ENCODE data around the gene CBX8.

CBX8 gene

GRCh38 chr17:79791735-79792161, 5.1 kb downstream of the CBX8 start:
- DNase-seq = no peak

DNA sequence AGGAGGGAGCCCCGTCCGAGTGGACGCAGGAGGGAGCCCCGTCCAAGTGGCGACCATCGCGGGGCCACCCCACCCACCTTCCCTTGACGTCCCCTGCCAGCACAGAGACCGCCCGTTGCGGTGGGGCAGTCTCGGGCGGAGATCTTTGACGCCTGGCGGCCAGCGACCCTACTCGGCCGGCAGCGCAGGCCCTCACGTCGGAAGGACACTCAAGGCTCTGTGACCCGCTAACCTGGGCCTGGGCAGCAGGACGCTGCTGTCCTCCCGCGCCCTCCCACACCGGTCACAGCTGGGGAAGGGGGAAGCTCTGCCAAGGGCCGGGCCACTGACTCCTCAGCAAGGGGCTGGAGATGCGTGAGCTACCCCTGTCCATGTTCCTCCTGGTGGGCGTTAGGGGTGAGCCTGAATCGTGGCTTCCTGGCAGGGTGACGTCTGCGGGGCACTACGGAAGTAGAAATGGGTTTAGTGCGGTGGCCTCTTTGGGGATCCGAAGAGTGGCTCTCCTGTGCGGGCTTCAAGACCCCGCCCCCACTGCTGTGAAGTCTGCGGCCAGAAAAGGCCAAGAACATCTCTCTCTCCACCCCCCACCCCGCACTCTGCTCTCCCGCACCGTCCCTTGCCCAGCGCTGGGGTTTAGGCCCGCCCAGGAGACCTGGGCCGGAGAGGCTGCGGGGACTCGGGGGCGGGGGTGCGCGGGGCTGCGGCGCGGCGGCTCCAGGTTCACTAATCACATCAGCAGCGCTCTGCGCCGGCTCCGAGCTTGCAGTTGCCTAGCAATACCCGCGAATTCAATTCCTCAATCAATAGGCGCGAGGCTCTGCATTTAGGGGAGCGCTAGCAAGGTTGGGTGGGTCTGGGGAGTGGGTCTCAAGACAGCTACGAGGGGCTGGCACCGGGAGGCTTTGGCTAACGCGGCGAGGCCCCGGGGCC, 5.8 kb downstream of the CBX8 start:
- no peak for DNase-seq

DNA sequence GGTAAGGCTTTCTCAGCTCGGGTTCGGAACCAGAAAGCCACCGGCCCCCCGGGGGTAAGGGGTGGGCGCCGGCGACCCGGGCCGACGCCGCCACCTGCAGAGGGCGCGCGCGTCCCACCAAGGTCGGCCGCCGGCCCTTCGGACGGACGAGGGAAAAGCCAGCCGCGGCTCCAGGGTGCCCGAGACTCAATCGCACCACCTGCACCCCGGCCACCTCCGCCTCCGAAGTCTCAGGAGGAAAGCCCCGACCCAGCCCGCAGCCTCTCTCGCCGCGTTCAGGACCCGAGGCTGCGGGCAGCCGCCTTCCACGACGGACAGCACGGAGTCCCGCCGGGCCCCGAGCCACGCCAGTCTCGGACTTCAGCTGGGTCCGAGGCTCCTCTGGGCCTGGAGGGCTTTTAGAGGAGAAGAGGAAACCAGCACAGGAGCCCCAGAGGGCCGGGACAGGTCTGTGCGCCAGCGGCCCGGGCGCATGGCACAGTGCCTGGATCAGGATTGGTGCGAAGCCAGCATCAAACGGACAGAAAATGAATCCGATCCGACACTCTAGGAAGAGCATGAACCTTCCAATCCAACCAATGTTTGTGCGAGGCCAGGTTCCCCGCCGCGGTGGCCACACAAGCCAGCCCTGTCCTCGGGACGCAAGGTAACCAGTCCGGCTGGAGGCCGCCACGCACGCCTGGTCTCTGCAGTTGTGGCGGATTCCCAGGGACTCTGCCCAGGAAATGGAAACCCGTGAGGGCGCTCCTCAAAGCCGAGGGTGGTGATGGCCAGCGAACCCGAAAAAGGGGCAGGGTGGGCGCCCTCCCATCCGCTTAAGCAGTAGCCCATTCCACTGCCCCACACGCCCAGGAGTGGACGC, 6.7 kb downstream of the CBX8 start:
- peak; percentile 17 for DNase-seq

GRCh38 chr17:79788989-79789942, 7.6 kb downstream of the CBX8 start:
- DNase-seq = no peak

DNA sequence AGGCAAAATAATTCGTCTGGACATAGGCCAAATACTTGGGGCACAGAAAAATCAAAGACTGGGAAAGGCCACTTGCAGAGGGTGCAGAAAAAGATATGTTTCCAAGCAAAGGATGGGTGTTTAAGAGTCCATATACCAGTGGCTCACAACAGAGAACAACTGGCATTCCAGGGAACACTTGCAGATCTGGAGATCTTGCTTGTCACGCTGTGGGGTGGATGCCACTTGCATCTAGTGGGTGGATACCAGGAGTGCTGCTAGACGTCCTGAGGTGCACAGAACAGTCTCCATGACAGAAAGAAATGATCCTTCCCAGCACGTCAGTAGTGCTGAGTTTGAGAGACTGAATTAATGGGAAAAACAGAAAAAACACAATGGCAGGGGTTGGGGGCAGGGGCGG, 8.4 kb downstream of the CBX8 start:
- DNase-seq = no peak

DNA sequence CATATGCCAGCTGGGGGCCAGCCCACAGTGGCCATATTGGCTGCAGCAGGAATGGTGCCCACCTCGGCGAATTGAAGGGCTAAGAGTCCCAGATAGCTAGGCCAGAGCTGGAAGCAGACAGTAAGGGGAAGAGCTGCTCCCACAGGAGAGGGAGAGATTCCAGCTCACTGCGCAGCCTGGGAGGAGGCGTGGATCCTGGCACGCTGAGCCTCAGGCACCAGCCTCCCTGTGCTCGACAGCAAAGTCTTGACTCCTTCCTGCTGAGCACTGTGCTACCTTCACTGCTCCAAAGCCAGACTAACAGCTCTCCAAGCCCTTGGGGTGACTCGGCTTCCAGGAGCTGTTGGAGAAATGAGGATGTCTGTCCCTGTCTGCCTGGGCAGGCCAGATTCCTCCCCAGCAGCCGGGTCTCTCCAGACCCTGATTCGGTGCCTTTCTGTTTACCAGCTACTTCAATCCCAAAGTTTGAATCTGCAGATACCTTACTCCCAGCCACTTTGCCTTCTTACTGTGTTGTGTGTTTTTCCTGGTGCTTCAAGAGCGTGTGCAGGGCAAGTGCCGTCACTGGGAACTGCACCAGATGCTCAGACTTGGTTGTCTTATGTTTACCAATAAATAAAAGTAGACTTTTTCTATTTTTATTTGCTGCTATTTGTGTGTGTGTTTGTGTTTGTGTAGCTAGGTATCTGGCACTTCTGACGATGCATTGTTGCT, 9.8 kb downstream of the CBX8 start:
- no peak for DNase-seq

DNA sequence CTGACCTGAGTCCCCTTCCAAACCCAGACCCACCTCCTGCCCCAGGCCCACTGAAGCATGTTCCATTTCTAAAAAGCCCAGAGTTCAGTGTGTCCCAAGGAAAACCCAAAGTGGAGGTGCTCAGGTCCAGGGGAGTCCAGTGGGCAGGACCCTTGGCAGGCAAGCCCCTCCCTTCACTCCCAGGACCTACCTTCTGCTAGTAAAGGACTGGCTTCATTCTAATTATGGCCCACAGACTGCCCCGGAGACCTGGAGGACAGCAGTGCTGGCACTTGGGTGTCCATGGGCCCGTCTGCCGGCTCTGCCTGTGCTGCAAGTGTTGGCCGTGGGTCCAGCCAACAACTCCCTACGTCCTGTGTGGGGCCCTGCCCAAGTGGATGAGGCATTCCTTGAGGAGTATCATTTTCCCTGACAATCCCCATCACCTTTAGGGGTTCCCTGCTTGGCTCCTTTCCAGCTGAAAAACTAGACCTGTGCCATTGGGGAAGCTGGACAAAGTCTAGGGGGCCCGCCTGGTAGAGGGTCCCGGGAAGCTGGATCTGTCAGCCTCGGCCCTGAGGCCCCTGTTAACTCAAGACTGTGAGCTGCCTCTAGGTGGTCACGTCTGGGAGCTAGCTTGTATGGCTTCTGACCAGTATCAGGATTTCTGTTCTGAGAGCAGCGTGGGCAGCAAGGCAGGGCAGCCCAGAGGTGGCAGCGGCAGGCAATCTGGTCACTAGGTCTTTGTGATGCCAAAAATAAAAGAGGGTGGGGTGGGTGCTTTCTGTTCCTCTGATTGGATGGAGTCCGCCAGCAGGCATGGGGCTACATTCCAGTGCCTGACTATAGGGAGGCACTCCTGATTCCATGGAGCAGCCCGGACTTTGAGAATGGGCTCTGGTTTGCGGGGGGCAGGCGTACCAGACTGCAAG, 10.7 kb downstream of the CBX8 start:
- DNase-seq = no peak

DNA sequence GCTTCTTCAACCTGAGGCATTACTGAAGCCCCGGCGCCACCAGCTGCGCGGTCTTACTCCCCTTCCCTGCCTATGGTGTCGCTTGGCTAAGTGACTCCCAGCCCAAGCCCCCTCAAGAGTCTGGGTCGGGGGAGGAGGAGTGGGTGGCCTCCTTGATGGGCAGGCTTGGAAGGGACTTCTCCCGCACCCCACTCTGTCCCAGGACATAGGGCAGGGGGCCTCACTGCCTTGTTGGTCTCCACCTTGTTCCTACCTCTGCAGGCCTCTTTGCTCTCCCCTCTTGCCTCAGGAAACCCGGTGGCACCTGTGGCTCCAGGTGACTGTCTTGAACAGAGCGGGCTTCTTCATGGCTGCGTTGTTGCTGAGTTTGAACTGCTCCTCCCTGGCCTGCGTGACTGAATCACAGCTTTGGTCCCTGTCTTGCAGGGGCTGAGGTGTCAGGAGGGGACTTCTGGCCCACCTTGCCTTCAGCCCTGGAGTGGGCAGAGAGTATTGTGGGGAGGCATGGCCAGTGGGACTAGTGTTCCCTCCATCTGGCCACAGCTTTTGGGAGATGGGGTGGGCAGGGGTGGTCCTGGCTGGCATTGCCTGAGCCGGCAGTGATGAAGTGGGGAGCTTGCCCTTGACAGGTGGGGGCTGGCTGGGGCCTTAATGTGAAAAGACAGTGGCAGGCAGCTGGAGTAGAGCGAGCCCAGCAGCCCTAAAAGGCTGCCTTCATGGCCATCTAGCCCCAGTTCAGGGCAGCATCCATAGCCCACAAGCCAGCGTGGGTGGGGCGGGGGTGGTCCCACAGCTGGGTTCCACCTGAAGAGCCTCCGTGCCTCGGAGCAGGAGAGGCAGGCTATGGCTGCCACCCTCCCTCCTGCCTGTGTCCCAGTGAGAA, 11.6 kb downstream of the CBX8 start:
- no peak for DNase-seq

DNA sequence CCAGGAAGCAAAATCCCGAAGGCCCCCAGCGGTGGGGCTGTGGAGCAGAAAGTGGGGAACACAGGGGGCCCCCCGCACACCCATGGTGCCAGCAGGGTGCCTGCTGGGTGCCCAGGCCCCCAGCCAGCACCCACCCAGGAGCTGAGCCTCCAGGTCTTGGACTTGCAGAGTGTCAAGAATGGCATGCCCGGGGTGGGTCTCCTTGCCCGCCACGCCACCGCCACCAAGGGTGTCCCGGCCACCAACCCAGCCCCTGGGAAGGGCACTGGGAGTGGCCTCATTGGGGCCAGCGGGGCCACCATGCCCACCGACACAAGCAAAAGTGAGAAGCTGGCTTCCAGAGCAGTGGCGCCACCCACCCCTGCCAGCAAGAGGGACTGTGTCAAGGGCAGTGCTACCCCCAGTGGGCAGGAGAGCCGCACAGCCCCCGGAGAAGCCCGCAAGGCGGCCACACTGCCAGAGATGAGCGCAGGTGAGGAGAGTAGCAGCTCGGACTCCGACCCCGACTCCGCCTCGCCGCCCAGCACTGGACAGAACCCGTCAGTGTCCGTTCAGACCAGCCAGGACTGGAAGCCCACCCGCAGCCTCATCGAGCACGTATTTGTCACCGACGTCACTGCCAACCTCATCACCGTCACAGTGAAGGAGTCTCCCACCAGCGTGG, 12.4 kb downstream of the CBX8 start:
- DNase-seq = no peak

DNA sequence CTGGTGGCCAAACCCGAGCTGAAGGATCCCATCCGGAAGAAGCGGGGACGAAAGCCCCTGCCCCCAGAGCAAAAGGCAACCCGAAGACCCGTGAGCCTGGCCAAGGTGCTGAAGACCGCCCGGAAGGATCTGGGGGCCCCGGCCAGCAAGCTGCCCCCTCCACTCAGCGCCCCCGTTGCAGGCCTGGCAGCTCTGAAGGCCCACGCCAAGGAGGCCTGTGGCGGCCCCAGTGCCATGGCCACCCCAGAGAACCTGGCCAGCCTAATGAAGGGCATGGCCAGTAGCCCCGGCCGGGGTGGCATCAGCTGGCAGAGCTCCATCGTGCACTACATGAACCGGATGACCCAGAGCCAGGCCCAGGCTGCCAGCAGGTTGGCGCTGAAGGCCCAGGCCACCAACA, 13.0 kb downstream of the CBX8 start:
- DNase-seq = no peak

DNA sequence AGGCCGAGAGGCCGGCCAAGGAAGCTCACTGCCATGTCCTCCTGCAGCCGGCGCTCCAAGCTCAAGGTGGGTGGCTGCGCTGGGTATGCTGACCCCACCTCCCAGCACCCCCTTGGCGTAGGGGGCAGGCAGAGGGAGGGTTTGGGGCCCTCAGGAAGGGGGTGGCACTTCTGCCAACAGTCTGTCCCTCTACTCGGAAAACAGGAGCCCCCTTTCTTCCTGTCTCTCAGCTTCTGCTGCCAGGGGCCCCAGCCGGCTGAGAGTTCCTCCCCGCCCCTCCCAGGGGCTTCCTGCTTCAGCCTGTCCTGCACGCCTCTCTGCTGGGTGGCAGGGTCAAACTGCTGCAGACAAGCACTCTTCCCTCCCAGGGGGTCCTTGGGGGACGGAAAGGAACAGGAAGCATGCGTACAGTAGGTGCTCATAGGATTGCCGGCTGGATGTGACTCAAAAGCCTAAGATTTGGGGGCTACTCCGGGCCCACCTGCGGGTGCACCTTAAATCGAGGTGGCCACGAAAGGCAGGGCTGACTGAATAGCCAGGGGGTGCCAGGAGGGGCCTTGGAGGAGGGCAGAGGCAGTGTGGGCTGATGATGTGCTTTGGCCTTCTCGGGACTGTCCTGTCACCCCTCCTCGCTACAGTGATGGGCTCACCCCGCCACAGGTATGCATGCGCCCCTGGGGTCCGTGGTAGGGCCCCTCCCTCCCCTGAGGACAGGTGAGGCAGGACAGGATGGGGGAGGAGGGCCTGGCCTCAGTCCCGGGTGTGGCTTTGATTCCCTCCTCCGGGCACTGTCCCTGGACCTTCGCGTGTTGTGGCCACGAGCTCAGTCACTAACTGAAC, 14.9 kb downstream of the CBX8 start:
- no peak for DNase-seq

DNA sequence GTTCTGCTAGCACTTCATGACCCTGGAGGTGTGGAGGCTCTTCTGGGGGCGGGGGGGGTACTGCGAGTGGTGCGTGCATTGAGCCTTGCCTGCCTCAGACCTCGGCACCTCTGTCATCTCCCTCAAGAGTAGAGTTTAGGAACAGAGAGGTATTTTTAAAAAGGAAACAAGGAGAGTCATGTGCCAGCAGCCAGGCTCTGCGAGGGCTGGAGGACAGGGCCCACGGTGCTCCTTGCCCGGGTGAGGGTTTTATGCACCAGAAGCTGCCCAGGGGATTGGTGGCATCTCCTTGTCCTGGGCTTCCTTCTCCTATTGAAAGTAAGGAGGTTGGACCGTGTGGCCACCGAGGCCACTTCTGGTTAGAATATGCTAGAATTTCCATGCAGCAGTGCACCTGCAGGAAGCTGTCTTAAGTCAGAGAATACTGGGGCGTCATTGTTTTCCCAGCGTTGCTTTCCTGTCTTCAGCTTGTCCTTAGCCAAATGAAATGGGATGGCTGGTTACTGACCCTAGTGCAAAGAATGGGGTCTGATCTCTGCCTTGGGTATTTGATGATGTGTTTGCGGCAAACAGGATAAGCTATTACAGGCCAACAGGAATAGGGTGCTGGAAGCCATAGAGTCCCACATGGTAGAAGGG, 15.7 kb downstream of the CBX8 start:
- no peak for DNase-seq

DNA sequence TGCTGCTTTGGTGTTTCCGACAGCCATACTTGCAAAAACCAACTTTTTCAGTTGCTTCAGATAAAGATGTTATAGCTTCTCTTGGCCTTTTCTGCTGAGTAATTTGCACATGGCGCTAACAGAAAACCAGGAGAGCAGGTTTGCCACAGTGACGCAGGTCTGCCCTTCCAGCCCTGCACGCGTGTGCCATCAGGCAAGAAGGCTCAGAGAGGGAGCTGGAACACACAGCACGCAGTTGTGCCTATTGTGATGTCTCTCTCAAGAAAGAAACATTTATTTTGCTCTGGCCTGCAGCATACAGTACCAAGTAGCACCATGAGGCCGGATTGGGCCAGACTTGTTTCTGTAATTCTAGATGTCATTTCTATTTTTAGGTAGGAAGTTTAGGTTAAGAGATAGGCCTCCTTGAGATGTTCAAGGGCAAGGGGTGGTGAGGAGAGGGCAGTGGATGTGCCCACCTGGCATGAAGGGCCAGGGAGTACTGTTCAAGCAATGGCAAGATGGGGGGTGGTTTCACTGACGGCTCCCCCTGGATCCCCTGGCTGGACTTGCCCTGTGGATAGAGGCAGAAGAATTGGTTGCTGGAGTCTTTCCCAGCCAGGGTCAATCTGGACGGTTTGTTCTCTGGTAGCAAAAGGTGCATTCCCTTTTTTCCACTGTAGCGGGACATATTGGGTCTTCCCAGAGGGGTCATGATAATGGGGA, 17.1 kb downstream of the CBX8 start:
- no peak for DNase-seq

DNA sequence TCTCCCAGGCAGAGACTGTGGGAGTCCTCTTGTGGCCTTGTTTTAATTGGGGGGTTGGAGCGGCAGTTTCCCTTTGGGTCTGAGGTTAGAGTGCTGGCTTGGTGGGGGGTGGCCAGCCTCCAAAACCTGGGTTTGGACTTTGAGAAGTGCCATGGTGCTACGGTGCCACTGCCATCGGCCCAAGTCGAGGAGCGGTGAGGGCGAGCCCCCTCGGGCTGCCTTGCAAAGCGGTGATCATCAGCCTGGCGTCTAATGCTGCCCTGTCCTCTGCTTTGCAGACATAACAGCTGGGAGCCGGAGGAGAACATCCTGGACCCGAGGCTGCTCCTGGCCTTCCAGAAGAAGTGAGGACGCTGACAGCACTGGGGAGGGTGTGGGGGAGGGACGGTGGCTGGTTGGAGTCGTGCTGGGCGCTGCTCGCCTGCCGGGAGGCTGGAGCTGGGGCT, 17.8 kb downstream of the CBX8 start:
- DNase-seq = no peak

DNA sequence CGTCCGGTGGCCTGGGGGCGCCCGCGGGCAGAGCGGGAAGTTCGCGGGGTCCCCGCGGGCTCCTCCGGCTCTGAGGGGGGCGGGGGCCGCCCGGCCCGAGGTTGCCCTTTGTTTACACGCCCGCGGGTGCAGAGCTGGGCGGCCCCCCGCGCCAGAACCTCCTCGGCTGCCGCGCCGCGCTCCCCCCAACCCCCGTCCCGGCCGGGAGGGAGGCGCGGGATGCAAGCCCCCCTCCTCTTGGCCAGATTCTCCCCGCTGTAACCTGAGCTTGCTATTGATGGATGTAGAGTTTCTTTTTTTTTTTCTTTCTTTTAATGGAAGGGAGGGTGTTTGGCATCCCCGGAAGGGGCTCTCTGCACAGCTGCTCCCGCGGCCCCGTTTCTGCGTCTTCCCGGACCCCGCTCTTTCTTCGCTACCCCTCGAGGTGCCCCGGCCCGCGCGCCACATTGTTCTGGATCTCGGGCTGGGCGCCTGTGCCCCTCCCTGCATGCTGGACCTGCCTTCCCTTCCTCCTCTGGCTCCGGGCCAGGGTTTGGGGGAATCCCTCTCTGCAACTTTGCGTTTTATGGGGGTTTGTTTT, 18.3 kb downstream of the CBX8 start:
- peak; percentile 62 for DNase-seq

DNA sequence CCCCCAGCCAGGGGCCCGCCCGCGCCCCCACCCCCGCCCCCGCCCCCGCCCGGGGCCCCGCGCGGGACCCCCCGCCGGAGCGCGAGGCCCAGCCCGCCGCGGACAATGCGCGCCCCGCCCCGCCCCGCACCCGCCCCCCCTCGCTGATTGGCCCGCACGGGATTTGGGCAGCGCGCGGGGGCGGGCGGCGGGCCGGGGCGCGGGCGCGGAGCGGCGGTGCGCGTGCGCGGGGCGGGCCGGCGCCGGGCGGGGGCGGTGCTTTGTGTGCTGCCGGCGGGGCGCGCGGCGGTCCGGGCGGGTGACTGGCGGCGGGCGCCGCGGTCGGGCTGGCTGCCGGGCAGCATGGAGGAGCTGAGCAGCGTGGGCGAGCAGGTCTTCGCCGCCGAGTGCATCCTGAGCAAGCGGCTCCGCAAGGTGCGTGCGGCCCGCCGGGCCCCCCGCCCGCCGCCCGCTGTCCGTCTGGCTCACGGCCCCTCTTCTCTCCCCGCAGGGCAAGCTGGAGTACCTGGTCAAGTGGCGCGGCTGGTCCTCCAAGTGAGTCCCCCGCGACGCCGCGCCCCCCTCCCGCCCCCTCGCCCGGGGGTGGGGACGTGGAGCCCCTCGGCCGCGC, 18.9 kb downstream of the CBX8 start, which contains the start of gene CBX2:
TSS of gene CBX2 (plus strand) at position 255 of the 610 bp plus-strand sequence. CDS start at position 343, 88 bp downstream.
- peak; percentile 88 for DNase-seq
